ENCODE results near the gene ART1. TPM values are rescaled to one million over a fixed set of nuclear protein-coding genes. Genes with fewer than 3 reads are reported as not detected.

Gene ART1
- total RNA-seq, 2 experiments from 2014 or later = not detected

DNA sequence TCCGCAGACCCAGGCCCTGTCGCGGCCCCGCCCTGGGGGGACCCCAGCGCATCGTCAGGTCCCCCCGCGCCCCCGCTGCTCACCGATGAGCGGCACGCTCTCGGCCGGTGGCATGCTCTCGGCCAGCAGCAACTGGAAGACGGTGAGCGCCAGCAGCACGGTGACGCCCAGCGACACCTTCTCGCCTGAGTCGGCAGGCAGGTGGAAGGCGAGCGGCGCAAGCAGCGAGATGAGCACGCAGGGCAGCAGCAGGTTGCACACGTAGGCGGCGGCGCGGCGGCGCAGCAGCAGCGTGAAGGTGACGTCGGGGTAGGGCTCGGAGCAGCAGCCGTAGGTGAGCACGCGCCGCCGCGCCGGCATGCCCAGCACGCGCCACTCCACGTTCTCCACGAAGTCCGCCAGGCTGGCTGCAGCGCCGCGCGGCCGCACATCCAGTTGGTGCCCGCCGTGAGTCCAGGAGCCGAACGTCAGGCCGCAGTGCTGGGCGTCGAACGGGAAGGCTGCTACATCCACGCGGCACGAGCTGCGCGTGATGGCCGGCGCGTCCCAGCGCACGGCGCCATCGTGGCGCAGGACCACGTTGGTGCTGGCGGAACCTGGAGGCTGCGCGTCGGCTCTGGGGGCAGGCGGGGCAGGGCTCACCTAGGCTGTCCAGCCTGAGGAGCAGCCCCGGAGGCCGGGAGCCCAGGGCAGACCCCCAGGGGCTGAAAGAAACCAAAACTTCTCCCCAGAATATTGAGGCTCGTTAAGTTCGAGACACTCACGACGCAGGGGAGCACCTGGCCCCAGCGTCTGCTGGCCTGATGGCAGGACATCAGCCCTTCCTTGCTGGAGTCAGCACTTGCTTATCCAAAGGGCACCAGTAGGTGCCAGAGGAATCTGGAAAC lies 22.5 kb downstream of the ART1 start:
- no peak for DNase-seq
- H3K4me1 Mint-ChIP-seq = no peaks in the 10 kb centered on the region

GRCh38 chr11:3669128-3669527 lies 24.2 kb downstream of the ART1 start:
- no peak overlapping the region for H3K4me3 Mint-ChIP-seq
- no peaks in the 10 kb centered on the region for H3K4me1 Mint-ChIP-seq
- peaks cover 25% of the 10 kb centered on the region for H3K36me3 Mint-ChIP-seq
- no peaks in the 10 kb centered on the region for H3K27me3 Mint-ChIP-seq
- no peak overlapping the region for H3K27ac Mint-ChIP-seq
- no peak for DNase-seq
- no peaks in the 10 kb centered on the region for H3K9me3 Mint-ChIP-seq

More for the DNA sequence above, 22.5 kb downstream of the ART1 start:
- H3K36me3 Mint-ChIP-seq = peaks cover 25% of the 10 kb centered on the region
- H3K9me3 Mint-ChIP-seq = no peaks in the 10 kb centered on the region
- no peaks in the 10 kb centered on the region for H3K27me3 Mint-ChIP-seq
- no peak overlapping the region for H3K27ac Mint-ChIP-seq
- no peak overlapping the region for H3K4me3 Mint-ChIP-seq

DNA sequence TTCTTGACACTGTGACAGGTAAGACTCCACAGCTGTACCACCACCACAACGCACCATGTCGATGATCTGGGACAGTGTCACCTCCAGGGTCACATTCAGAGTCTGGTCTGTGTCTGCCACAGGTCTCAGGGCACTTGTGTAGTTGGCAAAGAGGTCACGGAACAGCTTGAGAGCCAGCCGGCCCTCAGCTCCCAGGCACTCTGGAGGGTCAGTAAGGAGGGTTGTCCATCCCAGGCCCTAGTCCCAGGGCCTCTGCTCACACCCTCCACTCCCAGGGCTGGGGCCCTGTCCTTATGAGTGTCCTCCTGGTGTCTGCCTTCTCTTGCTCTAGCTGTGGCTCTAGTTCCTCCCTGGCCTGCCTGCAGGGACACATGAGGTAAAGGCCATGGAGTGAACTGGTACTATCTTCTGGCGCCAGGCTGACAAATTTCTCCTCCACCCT lies 24.8 kb downstream of the ART1 start:
- no peaks in the 10 kb centered on the region for H3K27me3 Mint-ChIP-seq
- H3K27ac Mint-ChIP-seq = no peak overlapping the region
- DNase-seq = no peak
- H3K4me3 Mint-ChIP-seq = no peak overlapping the region
- no peaks in the 10 kb centered on the region for H3K9me3 Mint-ChIP-seq
- H3K36me3 Mint-ChIP-seq = peaks cover 22% of the 10 kb centered on the region
- no peaks in the 10 kb centered on the region for H3K4me1 Mint-ChIP-seq

- Mint-ChIP-seq H3K27me3 (no peaks in the 10 kb centered on the region), H3K9me3 (no peaks in the 10 kb centered on the region), H3K4me1 (no peaks in the 10 kb centered on the region), H3K4me3 (no peak within 1 kb of the TSS), H3K36me3 (peaks cover 24% of the 10 kb centered on the region), H3K27ac (peak within 1 kb of the TSS; percentile 35)
- no peak for DNase-seq
Measured at GRCh38 chr11:3671334-3672254, 26.7 kb downstream of the ART1 start, which contains the start of gene CHRNA10. Gene CHRNA10, minus strand, starts transcription at chr11:3671384. Its CDS starts 72 bp downstream, at chr11:3671312.

- H3K9me3 Mint-ChIP-seq = no peaks in the 10 kb centered on the region
- no peaks in the 10 kb centered on the region for H3K27me3 Mint-ChIP-seq
- DNase-seq = no peak
- no peak overlapping the region for H3K27ac Mint-ChIP-seq
- H3K4me1 Mint-ChIP-seq = no peaks in the 10 kb centered on the region
- no peak overlapping the region for H3K4me3 Mint-ChIP-seq
- H3K36me3 Mint-ChIP-seq = peaks cover 30% of the 10 kb centered on the region
Measured at GRCh38 chr11:3674189-3674588, 29.3 kb downstream of the ART1 start.

- H3K4me3 Mint-ChIP-seq = no peak overlapping the region
- no peaks in the 10 kb centered on the region for H3K9me3 Mint-ChIP-seq
- peak overlapping the region; percentile 30 for H3K27ac Mint-ChIP-seq
- no peak for DNase-seq
- no peaks in the 10 kb centered on the region for H3K27me3 Mint-ChIP-seq
- H3K36me3 Mint-ChIP-seq = peaks cover 27% of the 10 kb centered on the region
- no peaks in the 10 kb centered on the region for H3K4me1 Mint-ChIP-seq
Measured at GRCh38 chr11:3675971-3676370, 31.0 kb downstream of the ART1 start.

- Mint-ChIP-seq H3K9me3 (no peaks in the 10 kb centered on the region), H3K4me3 (no peak overlapping the region), H3K27me3 (no peaks in the 10 kb centered on the region), H3K36me3 (peaks cover 33% of the 10 kb centered on the region), H3K4me1 (peaks cover 8% of the 10 kb centered on the region), H3K27ac (no peak overlapping the region)
- no peak for DNase-seq
Measured at GRCh38 chr11:3679077-3679476, 34.1 kb downstream of the ART1 start.

DNA sequence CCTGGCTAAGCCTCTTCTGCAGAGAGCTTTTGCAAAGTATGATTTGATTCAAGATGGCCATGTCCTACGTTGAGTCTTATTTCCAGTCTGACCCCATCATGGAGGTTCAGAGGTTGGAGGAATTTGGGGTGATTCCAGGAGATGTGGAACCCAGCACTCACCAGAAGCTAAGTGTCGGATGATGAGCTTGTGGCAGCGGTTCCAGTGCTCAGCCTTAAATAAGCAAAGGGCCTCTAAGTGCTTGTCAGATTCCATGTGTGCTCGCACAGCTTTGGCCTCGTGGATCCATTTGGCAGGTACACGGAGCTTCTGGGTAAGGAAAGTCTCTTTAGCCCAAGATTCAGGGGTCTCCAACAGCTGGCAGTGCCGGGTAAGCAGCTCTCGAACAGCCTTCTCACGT lies 38.1 kb downstream of the ART1 start:
- H3K9me3 Mint-ChIP-seq = no peaks in the 10 kb centered on the region
- no peak overlapping the region for H3K27ac Mint-ChIP-seq
- peaks cover 8% of the 10 kb centered on the region for H3K4me1 Mint-ChIP-seq
- no peak for DNase-seq
- H3K4me3 Mint-ChIP-seq = no peak overlapping the region
- peaks cover 41% of the 10 kb centered on the region for H3K36me3 Mint-ChIP-seq
- H3K27me3 Mint-ChIP-seq = no peaks in the 10 kb centered on the region

DNA sequence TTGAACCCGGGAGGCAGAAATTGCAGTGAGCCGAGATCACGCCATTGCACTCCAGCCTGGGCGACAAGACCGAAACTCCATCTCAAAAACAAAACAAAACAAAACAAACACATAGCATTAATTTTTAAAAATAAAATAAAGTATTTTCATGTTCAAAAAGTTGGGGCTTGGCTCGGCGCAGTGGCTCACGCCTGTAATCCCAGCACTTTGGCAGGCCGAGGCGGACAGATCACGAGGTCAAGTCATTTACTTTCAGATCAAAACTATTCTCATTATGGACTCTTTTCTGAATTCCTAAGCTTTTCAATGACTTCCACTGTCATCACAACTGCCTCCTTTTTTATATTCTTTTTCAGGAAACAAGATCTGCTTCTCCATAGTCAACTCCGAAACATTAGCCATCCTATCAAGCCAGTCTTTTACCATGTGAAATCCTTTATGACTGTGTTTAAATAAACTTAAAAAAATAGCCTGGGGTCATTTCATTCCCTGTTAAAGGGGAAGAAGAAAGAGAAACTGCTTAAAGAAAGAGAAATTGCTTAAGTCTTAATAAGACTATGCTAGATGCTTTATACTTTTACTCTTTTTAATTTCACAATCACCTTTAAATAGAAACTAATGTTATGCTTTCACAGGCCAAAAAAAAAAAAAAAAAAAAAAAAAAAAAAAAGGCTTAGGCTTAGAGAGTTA lies 39.3 kb downstream of the ART1 start:
- DNase-seq = no peak
- Mint-ChIP-seq H3K9me3 (no peaks in the 10 kb centered on the region), H3K27me3 (no peaks in the 10 kb centered on the region), H3K4me1 (peaks cover 8% of the 10 kb centered on the region), H3K27ac (no peak overlapping the region), H3K36me3 (peaks cover 37% of the 10 kb centered on the region), H3K4me3 (no peak overlapping the region)

DNA sequence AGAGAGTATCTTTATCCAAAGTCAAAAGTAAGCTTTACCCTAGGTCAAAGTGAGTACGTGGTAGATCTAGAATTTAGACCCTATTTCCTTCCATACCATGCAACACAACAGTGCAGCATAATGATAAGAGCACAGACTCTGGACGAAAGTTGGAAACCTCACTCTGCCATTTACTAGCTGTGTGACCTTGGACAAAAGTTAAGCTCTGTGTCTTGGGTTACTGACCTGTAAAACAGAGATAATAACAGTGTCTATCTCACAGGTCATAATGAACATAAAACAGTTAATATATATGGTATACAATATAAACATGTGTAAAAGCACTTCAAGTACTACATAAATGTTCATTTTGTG lies 39.9 kb downstream of the ART1 start:
- H3K4me3 Mint-ChIP-seq = no peak overlapping the region
- no peaks in the 10 kb centered on the region for H3K27me3 Mint-ChIP-seq
- H3K36me3 Mint-ChIP-seq = peaks cover 34% of the 10 kb centered on the region
- H3K4me1 Mint-ChIP-seq = peaks cover 8% of the 10 kb centered on the region
- no peaks in the 10 kb centered on the region for H3K9me3 Mint-ChIP-seq
- DNase-seq = no peak
- no peak overlapping the region for H3K27ac Mint-ChIP-seq

GRCh38 chr11:3685923-3686322 lies 41.0 kb downstream of the ART1 start:
- Mint-ChIP-seq H3K9me3 (no peaks in the 10 kb centered on the region), H3K27ac (no peak overlapping the region), H3K36me3 (peaks cover 34% of the 10 kb centered on the region), H3K4me3 (no peak overlapping the region), H3K4me1 (peaks cover 8% of the 10 kb centered on the region), H3K27me3 (no peaks in the 10 kb centered on the region)
- DNase-seq = no peak

DNA sequence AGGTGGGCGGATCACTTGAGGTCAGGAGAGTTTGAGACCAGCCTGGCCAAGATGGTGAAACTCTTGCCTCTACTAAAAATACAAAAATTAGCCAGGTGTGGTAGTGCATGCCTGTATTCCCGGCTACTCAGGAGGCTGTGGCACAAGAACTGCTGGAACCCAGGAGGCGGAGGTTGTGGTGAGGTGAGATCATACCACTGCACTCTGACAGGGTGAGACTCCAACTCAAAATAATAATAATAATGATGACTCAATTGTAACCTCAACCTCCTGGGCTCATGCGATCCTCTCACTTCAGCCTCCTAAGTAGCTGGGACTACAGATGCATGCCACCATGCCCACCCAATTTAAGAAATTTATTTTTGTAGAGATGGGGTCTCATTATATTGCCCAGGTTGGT lies 41.8 kb downstream of the ART1 start:
- no peak overlapping the region for H3K27ac Mint-ChIP-seq
- H3K4me3 Mint-ChIP-seq = no peak overlapping the region
- peaks cover 32% of the 10 kb centered on the region for H3K36me3 Mint-ChIP-seq
- no peak for DNase-seq
- no peaks in the 10 kb centered on the region for H3K27me3 Mint-ChIP-seq
- H3K9me3 Mint-ChIP-seq = no peaks in the 10 kb centered on the region
- H3K4me1 Mint-ChIP-seq = peaks cover 8% of the 10 kb centered on the region

DNA sequence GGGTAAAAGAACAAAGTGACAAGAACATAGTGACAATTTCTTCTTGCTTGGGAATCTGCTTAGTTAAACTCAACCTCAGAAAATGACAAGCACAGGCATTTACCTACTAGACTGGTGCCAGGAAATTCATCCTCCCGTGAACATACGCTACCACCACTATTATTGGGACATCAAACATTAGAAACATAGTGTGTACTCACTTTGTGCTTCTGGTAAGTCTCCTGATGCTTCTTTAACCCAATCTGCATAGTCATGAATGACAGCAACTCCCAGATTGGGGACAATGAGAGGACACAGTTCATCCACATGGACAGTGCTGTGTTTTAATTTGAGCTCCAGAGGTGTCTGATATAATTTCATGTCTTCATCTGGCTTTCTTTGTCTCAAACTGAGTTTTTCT lies 55.5 kb downstream of the ART1 start:
- H3K27me3 Mint-ChIP-seq = no peaks in the 10 kb centered on the region
- H3K4me3 Mint-ChIP-seq = no peak overlapping the region
- DNase-seq = no peak
- peaks cover 27% of the 10 kb centered on the region for H3K36me3 Mint-ChIP-seq
- H3K4me1 Mint-ChIP-seq = no peaks in the 10 kb centered on the region
- no peaks in the 10 kb centered on the region for H3K9me3 Mint-ChIP-seq
- H3K27ac Mint-ChIP-seq = no peak overlapping the region

- no peaks in the 10 kb centered on the region for H3K4me1 Mint-ChIP-seq
- DNase-seq = no peak
- no peaks in the 10 kb centered on the region for H3K9me3 Mint-ChIP-seq
- H3K36me3 Mint-ChIP-seq = peaks cover 22% of the 10 kb centered on the region
- no peak overlapping the region for H3K4me3 Mint-ChIP-seq
- H3K27me3 Mint-ChIP-seq = no peaks in the 10 kb centered on the region
- H3K27ac Mint-ChIP-seq = peak overlapping the region; percentile 20
Measured at GRCh38 chr11:3700910-3701309, 56.0 kb downstream of the ART1 start.

DNA sequence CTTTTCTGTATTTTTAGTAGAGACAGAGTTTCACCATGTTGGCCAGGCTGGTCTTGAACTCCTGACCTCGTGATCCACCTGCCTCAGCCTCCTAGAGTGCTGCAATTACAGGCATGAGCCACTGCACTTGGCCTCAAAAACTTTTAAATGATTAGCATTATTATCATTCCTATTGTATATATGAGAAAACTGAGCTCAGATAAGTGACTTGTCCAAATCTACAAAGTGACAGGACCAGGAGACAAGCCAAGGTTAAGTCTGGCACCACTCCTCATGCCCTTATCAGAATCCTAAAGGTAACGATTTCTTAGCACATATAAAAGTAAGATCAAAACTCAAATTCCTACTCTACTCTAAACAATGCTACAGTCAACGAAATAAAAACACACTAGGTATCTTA lies 58.5 kb downstream of the ART1 start:
- H3K27me3 Mint-ChIP-seq = no peaks in the 10 kb centered on the region
- no peak overlapping the region for H3K4me3 Mint-ChIP-seq
- H3K36me3 Mint-ChIP-seq = peaks cover 13% of the 10 kb centered on the region
- H3K9me3 Mint-ChIP-seq = no peaks in the 10 kb centered on the region
- DNase-seq = no peak
- no peak overlapping the region for H3K27ac Mint-ChIP-seq
- no peaks in the 10 kb centered on the region for H3K4me1 Mint-ChIP-seq

Measured in activated naive CD8-positive, alpha-beta T cell treated with anti-CD3 and anti-CD28 coated beads for 36 hours (primary cell).